B cell (primary cell): ENCODE data around the gene SMU1.

ENCODE experiments used
- CTCF ChIP-seq: fragments of 200-600 bp; IDR thresholded peaks from one replicate; pipeline ENCODE4 v1.8.0; 2022; ENCODE audit warnings: antibody characterized with exemption, mild to moderate bottlenecking
- EZH2 ChIP-seq: IDR thresholded peaks from 2 replicates; pipeline ENCODE4 v1.6.1; 2012; ENCODE audit warnings: borderline replicate concordance, low read depth, mild to moderate bottlenecking, moderate library complexity, low read length; ENCODE audit not compliant: insufficient read depth, poor library complexity, severe bottlenecking

DNA sequence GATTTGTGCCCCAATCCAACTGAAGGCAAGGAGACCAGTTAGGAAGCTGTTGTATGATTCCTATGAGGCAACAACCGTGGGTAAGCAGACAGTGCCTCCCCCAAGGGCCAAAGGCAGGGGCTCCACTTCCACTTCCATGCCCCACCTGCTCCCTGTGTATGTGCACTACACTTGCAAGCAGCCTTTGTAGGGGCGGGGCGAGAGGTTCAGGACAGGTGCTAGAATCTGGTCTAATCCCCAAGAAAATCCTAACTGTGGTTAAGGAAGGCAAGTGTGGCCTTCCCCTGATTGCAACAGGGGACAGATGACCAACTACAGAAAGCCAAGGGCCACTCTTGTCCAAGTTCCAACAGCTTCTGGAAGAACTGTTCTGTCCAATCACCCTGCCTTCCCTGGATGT lies 49.0 kb upstream of the SMU1 start:
- no peak for TF ChIP-seq CTCF
- no peak for TF ChIP-seq EZH2
